HepG2 (cell line): ENCODE measurements around the gene VWA5B1. TPM values are rescaled to one million over a fixed set of nuclear protein-coding genes. Genes with fewer than 3 reads are reported as not detected.

Source experiments
- ATAC-seq: fragments of 200-7000 bp; cut with Tn5 transposase; 3 replicates; pipeline ENCODE4 v1.9.1; 2020; ENCODE audit warnings: mild to moderate bottlenecking, moderate library complexity
- BruUV-seq: library from RNA; stranded (reverse); fragments of 400-500 nt; replicated peaks from 2 replicates; lab custom pipeline; 2021; lab: Mats Ljungman, UMichigan
- CTCF ChIA-PET: fragments of 300-600 bp; formaldehyde crosslinking; extraction: SDS; loops from one replicate; lab custom pipeline; 2021; ENCODE audit warnings: low total read pairs, inconsistent platforms, low intra/inter-chr PET ratio; lab: Yijun Ruan, JAX
- POLR2A ChIA-PET: fragments of 350-600 bp; sonication (Branson Sonifier 250); formaldehyde crosslinking; loops from one replicate; lab custom pipeline; 2020; ENCODE audit warnings: antibody characterized with exemption, inconsistent platforms; lab: Yijun Ruan, JAX
- DNase-seq: peaks from one replicate; pipeline ENCODE4 v3.0.0-alpha.2; 2015; ENCODE audit warnings: low spot score
- FAIRE-seq: peaks from 3 replicates; lab custom pipeline; 2011; peaks lifted over from hg19 to GRCh38; lab: Jason Lieb, UNC
- H2AFZ ChIP-seq: one replicate; pipeline ENCODE4 v1.6.1; 2011; ENCODE audit warnings: low read length, inconsistent platforms
- H3K27ac ChIP-seq: fragments of 300-600 bp; 3 replicates; pipeline ENCODE4 v1.8.0; 2011; ENCODE audit warnings: mixed run types, mild to moderate bottlenecking, mixed read lengths, low read length, inconsistent platforms; ENCODE audit not compliant: insufficient read depth; ENCODE audit errors: extremely low read length
- H3K27me3 ChIP-seq, 2 experiments: fragments of 200-600 bp in 1 of 2; 2 replicates in 1 of 2; 3 replicates in 1 of 2; pipeline versions ENCODE4 v1.6.0 to v1.8.0; 2011; ENCODE audit warnings: low read length in 2 of 2, mild to moderate bottlenecking in 2 of 2, moderate library complexity in 2 of 2, inconsistent platforms in 1 of 2; ENCODE audit not compliant: insufficient read depth in 2 of 2, control insufficient read depth in 1 of 2
- H3K36me3 ChIP-seq, 2 experiments: fragments of 200-600 bp in 1 of 2; replicated peaks in 1 of 2; 2 replicates in 1 of 2; 3 replicates in 1 of 2; pipeline versions ENCODE4 v1.5.1 to v1.8.0; 2011; ENCODE audit warnings: low read length in 2 of 2, inconsistent platforms in 1 of 2; ENCODE audit not compliant: insufficient read depth in 2 of 2, control insufficient read depth in 1 of 2
- H3K4me1 ChIP-seq: 2 replicates; pipeline ENCODE4 v1.5.1; 2012; ENCODE audit warnings: low read length, inconsistent platforms; ENCODE audit not compliant: insufficient read depth
- H3K4me2 ChIP-seq: 2 replicates; pipeline ENCODE4 v1.6.0; 2011; ENCODE audit warnings: low read depth, low read length, inconsistent platforms
- H3K4me3 ChIP-seq, 3 experiments: fragments of 200-600 bp in 1 of 3; sonication (generic), shearing (Covaris generic) in 1 of 3; replicated peaks in 1 of 3; 2 replicates each; pipeline ENCODE4 v1.5.1; 2011 to 2016; ENCODE audit warnings: low read length in 3 of 3, inconsistent platforms in 2 of 3, low read depth in 2 of 3, mild to moderate bottlenecking in 2 of 3, control low read depth in 1 of 3, mixed read lengths in 1 of 3; ENCODE audit not compliant: insufficient read depth in 1 of 3
- H3K79me2 ChIP-seq: one replicate; pipeline ENCODE4 v1.6.1; 2011; ENCODE audit warnings: low read length, inconsistent platforms; ENCODE audit not compliant: insufficient read depth
- H3K9ac ChIP-seq: 2 replicates; pipeline ENCODE4 v1.6.0; 2011; ENCODE audit warnings: mild to moderate bottlenecking, low read depth, low read length, inconsistent platforms; ENCODE audit not compliant: insufficient read depth
- H3K9me3 ChIP-seq: 2 replicates; pipeline ENCODE4 v1.5.1; 2012; ENCODE audit warnings: mild to moderate bottlenecking, low read length
- H4K20me1 ChIP-seq: 2 replicates; pipeline ENCODE4 v1.6.0; 2011; ENCODE audit warnings: inconsistent platforms, mild to moderate bottlenecking, low read length, moderate library complexity; ENCODE audit not compliant: insufficient read depth
- AHR ChIP-seq: IDR thresholded peaks from 2 replicates; pipeline ENCODE4 v1.6.1; 2018; ENCODE audit warnings: missing genetic modification reagents, missing compliant biosample characterization
- ATF7 ChIP-seq, 2 experiments: fragments of 450-650 bp in 1 of 2; sonication (generic) in 1 of 2; formaldehyde crosslinking in 1 of 2; IDR thresholded peaks; 2 replicates each; pipeline versions ENCODE4 v1.4.0 to v1.6.1; 2016 to 2020; ENCODE audit warnings: antibody characterized with exemption in 1 of 2, mild to moderate bottlenecking in 1 of 2, missing genetic modification reagents in 1 of 2
- FOXM1 ChIP-seq: sonication (generic); formaldehyde crosslinking; IDR thresholded peaks from 2 replicates; pipeline ENCODE4 v1.5.0; 2020; ENCODE audit warnings: missing genetic modification reagents
- HNRNPLL ChIP-seq: fragments of 200-400 bp; formaldehyde crosslinking; IDR thresholded peaks from 2 replicates; pipeline ENCODE4 v1.6.1; 2017; ENCODE audit warnings: mild to moderate bottlenecking, low read depth, low read length; ENCODE audit not compliant: poor library complexity, severe bottlenecking
- MEIS2 ChIP-seq: sonication (generic); formaldehyde crosslinking; IDR thresholded peaks from 2 replicates; pipeline ENCODE4 v1.9.0; 2021; ENCODE audit warnings: mild to moderate bottlenecking, missing genetic modification reagents
- MIER3 ChIP-seq: IDR thresholded peaks from 2 replicates; pipeline ENCODE4 v1.6.1; 2016; ENCODE audit warnings: missing compliant biosample characterization, borderline replicate concordance
- PAXIP1 ChIP-seq: sonication (generic); formaldehyde crosslinking; conservative IDR thresholded peaks from 2 replicates; pipeline ENCODE4 v1.4.0; 2020; ENCODE audit warnings: mild to moderate bottlenecking, missing genetic modification reagents, moderate library complexity
- PBX3 ChIP-seq: sonication (generic); formaldehyde crosslinking; IDR thresholded peaks from 2 replicates; pipeline ENCODE4 v1.8.1; 2023; ENCODE audit warnings: missing genetic modification reagents, inconsistent platforms, borderline replicate concordance
- PCBP2 ChIP-seq: fragments of 200-400 bp; formaldehyde crosslinking; optimal IDR thresholded peaks from 2 replicates; pipeline ENCODE3; 2018; ENCODE audit warnings: low read length, low read depth; ENCODE audit not compliant: poor library complexity, severe bottlenecking
- ZBTB39 ChIP-seq: sonication (generic); formaldehyde crosslinking; IDR thresholded peaks from 2 replicates; pipeline ENCODE4 v1.5.0; 2020; ENCODE audit warnings: missing genetic modification reagents
- ZKSCAN1 ChIP-seq: fragments of 150-350 bp; IDR thresholded peaks from 2 replicates; pipeline ENCODE4 v1.6.1; 2014; ENCODE audit warnings: low read length
- ZNF274 ChIP-seq: sonication (generic); formaldehyde crosslinking; IDR thresholded peaks from 2 replicates; pipeline ENCODE4 v1.5.1; 2020; ENCODE audit warnings: mild to moderate bottlenecking, missing genetic modification reagents
- WGBS: methylation state at CpG from one replicate; pipeline ENCODE4 v1.1.6; 2017; ENCODE audit warnings: low lambda C conversion rate; 5-methylcytosine and 5-hydroxymethylcytosine counted together
- in situ Hi-C: cut with HindIII; loops from 2 replicates; pipeline ENCODE4 v1.10.0; 2017; ENCODE audit warnings: low pct_unique_long_range_greater_than_20kb; ENCODE audit not compliant: extremely low pct_ligation_motif_present
- intact Hi-C: fragments of 100-400 bp; cut with micrococcal nuclease; formaldehyde crosslinking; loops from one replicate; pipeline ENCODE4 v1.10.0; 2022; ENCODE audit not compliant: unreplicated experiment
- polyA plus RNA-seq, 8 experiments: library from polyadenylated mRNA; depleted of rRNA in 3 of 8; stranded (reverse) in 7 of 8; unstranded in 1 of 8; fragments of >200 nt; fragmentation: Illumina TruSeq in 4 of 8; extraction: Trizol in 4 of 8; gene quantifications; 2 replicates each; pipeline versions ENCODE4 v1.2.1 to v1.2.3, GENCODE V29; 2011 to 2016; ENCODE audit warnings: low read depth in 4 of 8, missing spikeins in 1 of 8, mixed read lengths in 1 of 8; ENCODE audit not compliant: insufficient read depth in 1 of 8
- total RNA-seq, 5 experiments: library from RNA; depleted of rRNA; stranded (reverse); fragments of >200 nt; fragmentation: Illumina TruSeq; extraction: Trizol; gene quantifications; 2 replicates each; pipeline ENCODE4 v1.2.3, GENCODE V29; 2016; ENCODE audit warnings: low read depth in 1 of 5

The VWA5B1 gene
- total and polyA plus RNA-seq, 2 of the 13 experiments (the other 11 are each of a cell fraction or from before 2014, with no cell fraction given), result not detected

GRCh38 chr1:20278692-20279130 is 12.0 kb upstream of the VWA5B1 start:
- WGBS, result 13% methylated on average over 3 of the region's 4 CpGs
- POLR2A ChIA-PET, result no interaction called here
- Histone ChIP-seq H3K4me1 (no peaks in the 10 kb centered on the region), H3K4me3 (no peak overlapping the region), H3K79me2 (no peaks in the 10 kb centered on the region), H3K9me3 (no peaks in the 10 kb centered on the region), H2AFZ (no peak overlapping the region), H4K20me1 (no peaks in the 10 kb centered on the region), H3K27ac (no peak overlapping the region), H3K36me3 (no peaks in the 10 kb centered on the region), H3K27me3 (peaks cover 2 to 29% of the 10 kb centered on the region in 2 experiments), H3K4me2 (no peak overlapping the region), H3K9ac (no peak overlapping the region)
- no peak for ATAC-seq
- in situ Hi-C loops (no loop called here), intact Hi-C loops (no loop called here)
- TF ChIP-seq PCBP2, result no peak
- no peak for TF ChIP-seq ZNF274 (CRISPR knock-in tag)
- TF ChIP-seq MIER3, result no peak
- no peak for TF ChIP-seq MEIS2
- TF ChIP-seq ZKSCAN1, result no peak
- TF ChIP-seq PBX3 (CRISPR knock-in tag), result no peak
- CTCF ChIA-PET, result no interaction called here
- no TSS peak for BruUV-seq
- no peak for DNase-seq
- FAIRE-seq, result no peak

GRCh38 chr1:20279509-20279908 is 11.2 kb upstream of the VWA5B1 start:
- H3K9ac ChIP-seq, result no peak overlapping the region
- in situ Hi-C loops, result no loop called here
- H3K4me1 ChIP-seq, result no peaks in the 10 kb centered on the region
- H3K4me3 ChIP-seq, result no peak overlapping the region
- no peaks in the 10 kb centered on the region for H4K20me1 ChIP-seq
- H2AFZ ChIP-seq, result no peak overlapping the region
- CTCF ChIA-PET, result no interaction called here
- POLR2A ChIA-PET, result no interaction called here
- no TSS peak for BruUV-seq
- no peaks in the 10 kb centered on the region for H3K9me3 ChIP-seq
- peaks cover 2 to 29% of the 10 kb centered on the region in 2 experiments for H3K27me3 ChIP-seq
- ATAC-seq (no peak), DNase-seq (no peak), FAIRE-seq (no peak)
- no peaks in the 10 kb centered on the region for H3K79me2 ChIP-seq
- H3K36me3 ChIP-seq, result no peaks in the 10 kb centered on the region
- intact Hi-C loops, result no loop called here
- H3K4me2 ChIP-seq, result no peak overlapping the region
- H3K27ac ChIP-seq, result no peak overlapping the region
- WGBS, result 13% methylated on average over 7 of the region's 7 CpGs
- TF ChIP-seq ATF7 (IDR thresholded peaks at IDR 0.05), result peak; percentile 46
- no peak for TF ChIP-seq ATF7 (CRISPR knock-in tag; IDR thresholded peaks at IDR 0.05)
- TF ChIP-seq ZBTB39, result no peak
- TF ChIP-seq HNRNPLL, result no peak
- TF ChIP-seq AHR, result no peak
- no peak for TF ChIP-seq FOXM1 (CRISPR knock-in tag)
- TF ChIP-seq PAXIP1, result no peak
